Measurements from ENCODE around the gene CNOT9.
"Not testable (repeated sequence)": the region's sequence is repeated elsewhere in the genome, so short reads cannot be mapped to it uniquely, and the experiment has no call there.

Gene CNOT9

GRCh38 chr2:218568190-218569037, at the start of gene CNOT9, which contains the start of gene USP37:
Gene CNOT9 (plus strand): TSS chr2:218568839. CDS start chr2:218568955, 116 bp downstream.
Gene USP37 (minus strand): TSS chr2:218568351. CDS start chr2:218558653, 9,698 bp downstream.
- peak; percentile 100 for DNase-seq (ENCODE audit: low read depth in 1 of 2, low spot score in 1 of 2)

GRCh38 chr2:218518876-218519275, 49.8 kb upstream of the CNOT9 start:
- DNase-seq (ENCODE audit: low read depth in 1 of 2, low spot score in 1 of 2) = no peak

- no peak for DNase-seq (ENCODE audit: low read depth in 1 of 2, low spot score in 1 of 2)
Measured at GRCh38 chr2:218523651-218524050, 45.0 kb upstream of the CNOT9 start.

- not testable (repeated sequence) for DNase-seq (ENCODE audit: low read depth in 1 of 2, low spot score in 1 of 2)
Measured at GRCh38 chr2:218528409-218528808, 40.2 kb upstream of the CNOT9 start.

GRCh38 chr2:218529990-218530389, 38.6 kb upstream of the CNOT9 start:
- no peak for DNase-seq (ENCODE audit: low read depth in 1 of 2, low spot score in 1 of 2)

GRCh38 chr2:218536804-218537494, 31.7 kb upstream of the CNOT9 start:
- DNase-seq (ENCODE audit: low read depth in 1 of 2, low spot score in 1 of 2) = no peak

GRCh38 chr2:218540015-218540414, 28.6 kb upstream of the CNOT9 start:
- DNase-seq (ENCODE audit: low read depth in 1 of 2, low spot score in 1 of 2) = no peak

- no peak for DNase-seq (ENCODE audit: low read depth in 1 of 2, low spot score in 1 of 2)
Measured at GRCh38 chr2:218546012-218546411, 22.6 kb upstream of the CNOT9 start.

GRCh38 chr2:218547511-218547910, 21.1 kb upstream of the CNOT9 start:
- no peak for DNase-seq (ENCODE audit: low read depth in 1 of 2, low spot score in 1 of 2)

- no peak for DNase-seq (ENCODE audit: low read depth in 1 of 2, low spot score in 1 of 2)
Measured at GRCh38 chr2:218547978-218548377, 20.7 kb upstream of the CNOT9 start.

- DNase-seq (ENCODE audit: low read depth in 1 of 2, low spot score in 1 of 2) = not testable (repeated sequence)
Measured at GRCh38 chr2:218554225-218554624, 14.4 kb upstream of the CNOT9 start.

GRCh38 chr2:218555527-218555926, 13.1 kb upstream of the CNOT9 start:
- DNase-seq (ENCODE audit: low read depth in 1 of 2, low spot score in 1 of 2) = no peak

- no peak for DNase-seq (ENCODE audit: low read depth in 1 of 2, low spot score in 1 of 2)
Measured at GRCh38 chr2:218557941-218558340, 10.7 kb upstream of the CNOT9 start.

GRCh38 chr2:218558986-218559385, 9.7 kb upstream of the CNOT9 start:
- no peak for DNase-seq (ENCODE audit: low read depth in 1 of 2, low spot score in 1 of 2)

- no peak for DNase-seq (ENCODE audit: low read depth in 1 of 2, low spot score in 1 of 2)
Measured at GRCh38 chr2:218564056-218564455, 4.6 kb upstream of the CNOT9 start.

- DNase-seq (ENCODE audit: low read depth in 1 of 2, low spot score in 1 of 2) = no peak
Measured at GRCh38 chr2:218566296-218566695, 2.3 kb upstream of the CNOT9 start.

- DNase-seq (ENCODE audit: low read depth in 1 of 2, low spot score in 1 of 2) = peak in 1 of 2 donors; percentile 61
Measured at GRCh38 chr2:218567797-218568189, 846 bp upstream of the CNOT9 start.

- peak; percentile 12 to 48 for DNase-seq (ENCODE audit: low read depth in 1 of 2, low spot score in 1 of 2)
Measured at GRCh38 chr2:218569038-218569431, 396 bp downstream of the CNOT9 start.

GRCh38 chr2:218569661-218570500, 1.2 kb downstream of the CNOT9 start:
- no peak for DNase-seq (ENCODE audit: low read depth in 1 of 2, low spot score in 1 of 2)

GRCh38 chr2:218570850-218571249, 2.2 kb downstream of the CNOT9 start:
- DNase-seq (ENCODE audit: low read depth in 1 of 2, low spot score in 1 of 2) = no peak

- no peak for DNase-seq (ENCODE audit: low read depth in 1 of 2, low spot score in 1 of 2)
Measured at GRCh38 chr2:218576854-218577253, 8.2 kb downstream of the CNOT9 start.

Measured in activated T-helper 1 cell treated with anti-CD3 and anti-CD28 coated beads, Interleukin-2, amount 50 U/mL, for 16 hours (primary cell).